Activated T-cell treated with anti-CD3 and anti-CD28 coated beads, Interleukin-2, amount 50 U/mL, for 4 hours (primary cell): ENCODE measurements around the gene THSD4. TPM values are rescaled to one million over a fixed set of nuclear protein-coding genes. Genes with fewer than 3 reads are reported as not detected.

Source experiments
- ATAC-seq, 2 donors: fragments of 200-7000 bp; cut with Tn5 transposase; one replicate each; pipeline ENCODE4 v1.10.0; 2021
- DNase-seq: peaks from one replicate; pipeline ENCODE4 v3.0.0-alpha.2; 2020
- H3K27me3 Mint-ChIP-seq: one replicate; pipeline ENCODE4 v1.8.0; 2021; ENCODE audit warnings: low read depth, mixed read lengths
- H3K36me3 Mint-ChIP-seq: one replicate; pipeline ENCODE4 v1.8.0; 2022; ENCODE audit warnings: mixed read lengths; ENCODE audit not compliant: insufficient read depth
- H3K4me1 Mint-ChIP-seq: one replicate; pipeline ENCODE4 v1.8.0; 2021; ENCODE audit warnings: low read depth, mixed read lengths
- H3K4me3 Mint-ChIP-seq: one replicate; pipeline ENCODE4 v1.8.0; 2021; ENCODE audit warnings: mild to moderate bottlenecking, moderate library complexity, mixed read lengths
- H3K9me3 Mint-ChIP-seq: one replicate; pipeline ENCODE4 v1.8.0; 2021; ENCODE audit warnings: mixed read lengths
- total RNA-seq, 3 donors: library from RNA; stranded (reverse); gene quantifications; one replicate each; pipeline ENCODE4 v1.2.1, GENCODE V29; 2021

Gene THSD4
- total RNA-seq, 3 donors from 2014 or later, result 0.08 to 0.16 (median 0.11) TPM

DNA sequence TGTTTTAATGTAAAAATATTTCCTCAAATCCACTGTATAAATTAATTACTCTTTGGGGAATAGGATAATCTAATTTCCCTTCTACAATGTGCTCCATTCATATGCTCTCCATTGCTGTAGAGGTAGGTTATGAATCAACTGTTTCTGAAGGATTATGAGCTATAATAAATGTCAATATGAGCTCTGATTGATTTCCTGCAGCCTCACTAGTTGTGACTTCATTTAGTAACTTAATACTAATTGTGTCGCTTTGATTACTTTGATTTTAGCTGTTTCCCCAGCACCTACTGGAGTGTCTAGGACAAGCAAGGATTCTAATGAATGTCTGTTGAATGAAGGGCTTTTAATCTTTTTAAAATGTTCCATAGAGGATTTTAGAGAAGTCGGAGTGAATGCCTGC lies 458.3 kb downstream of the THSD4 start:
- no peaks in the 10 kb centered on the region for H3K36me3 Mint-ChIP-seq
- H3K4me3 Mint-ChIP-seq, result no peak overlapping the region
- no peak for ATAC-seq
- no peak for DNase-seq
- H3K4me1 Mint-ChIP-seq, result no peaks in the 10 kb centered on the region
- peaks cover 21% of the 10 kb centered on the region for H3K27me3 Mint-ChIP-seq
- H3K9me3 Mint-ChIP-seq, result no peaks in the 10 kb centered on the region

DNA sequence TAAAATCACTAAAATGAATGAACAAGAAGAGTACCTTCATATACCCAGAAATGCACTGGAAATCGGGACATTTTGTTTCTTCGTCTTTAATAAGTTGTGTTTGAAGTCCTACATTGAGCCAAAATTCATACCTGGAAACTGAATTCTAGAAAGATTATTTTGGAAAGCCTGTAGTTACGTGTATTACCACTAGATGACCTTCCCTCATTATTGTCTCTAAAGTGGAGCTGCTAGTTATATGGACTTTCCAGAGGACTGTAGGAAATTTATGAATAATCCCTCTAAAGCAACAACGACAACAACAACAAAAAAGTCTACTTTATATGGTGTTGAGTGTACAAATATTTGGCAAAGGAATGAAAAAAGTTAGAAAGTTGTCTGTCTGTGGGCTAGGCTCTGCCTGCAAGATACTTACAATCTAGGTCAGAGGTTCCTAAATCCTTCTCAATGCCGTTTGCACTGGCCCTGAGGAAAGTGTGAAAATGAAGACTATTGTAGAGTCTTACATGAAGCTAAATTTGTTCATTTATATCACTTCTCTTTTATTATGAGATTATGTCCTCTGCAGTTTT lies 460.3 kb downstream of the THSD4 start:
- Mint-ChIP-seq H3K36me3 (no peaks in the 10 kb centered on the region), H3K4me1 (no peaks in the 10 kb centered on the region), H3K27me3 (peaks cover 18% of the 10 kb centered on the region), H3K4me3 (no peak overlapping the region), H3K9me3 (no peaks in the 10 kb centered on the region)
- ATAC-seq (no peak), DNase-seq (no peak)

GRCh38 chr15:71577071-71577470 lies 461.8 kb downstream of the THSD4 start:
- Mint-ChIP-seq H3K9me3 (no peaks in the 10 kb centered on the region), H3K4me1 (no peaks in the 10 kb centered on the region), H3K4me3 (no peak overlapping the region), H3K36me3 (no peaks in the 10 kb centered on the region), H3K27me3 (peaks cover 15% of the 10 kb centered on the region)
- DNase-seq (no peak), ATAC-seq (no peak)

DNA sequence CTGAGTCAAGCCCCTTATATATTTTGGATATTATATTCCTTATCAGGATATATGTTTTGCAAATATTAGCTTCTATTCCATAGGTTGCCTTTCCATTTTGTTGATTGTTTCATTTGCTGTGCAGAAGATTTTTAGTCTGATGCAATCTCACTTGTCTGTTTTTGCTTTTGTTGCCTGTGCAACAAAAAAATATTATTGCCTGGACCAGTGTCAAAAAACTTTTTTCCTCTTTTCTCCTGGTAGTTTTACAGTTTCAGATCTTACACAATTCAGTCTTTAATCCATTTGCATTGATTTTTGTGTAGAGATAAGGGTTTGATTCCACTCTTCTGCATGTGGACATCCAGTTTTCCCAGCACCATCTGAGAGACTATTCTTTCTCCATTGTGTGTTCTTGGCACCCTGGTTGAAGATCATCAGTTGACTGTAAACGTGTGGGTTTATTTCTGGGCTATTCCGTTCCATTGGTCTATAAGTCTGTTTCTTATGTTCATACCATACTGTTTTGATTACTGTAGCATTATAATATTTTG lies 466.2 kb downstream of the THSD4 start:
- Mint-ChIP-seq H3K36me3 (peaks cover 2% of the 10 kb centered on the region), H3K4me1 (no peaks in the 10 kb centered on the region), H3K4me3 (no peak overlapping the region), H3K27me3 (peaks cover 10% of the 10 kb centered on the region), H3K9me3 (peaks cover 13% of the 10 kb centered on the region)
- ATAC-seq (no peak), DNase-seq (no peak)

DNA sequence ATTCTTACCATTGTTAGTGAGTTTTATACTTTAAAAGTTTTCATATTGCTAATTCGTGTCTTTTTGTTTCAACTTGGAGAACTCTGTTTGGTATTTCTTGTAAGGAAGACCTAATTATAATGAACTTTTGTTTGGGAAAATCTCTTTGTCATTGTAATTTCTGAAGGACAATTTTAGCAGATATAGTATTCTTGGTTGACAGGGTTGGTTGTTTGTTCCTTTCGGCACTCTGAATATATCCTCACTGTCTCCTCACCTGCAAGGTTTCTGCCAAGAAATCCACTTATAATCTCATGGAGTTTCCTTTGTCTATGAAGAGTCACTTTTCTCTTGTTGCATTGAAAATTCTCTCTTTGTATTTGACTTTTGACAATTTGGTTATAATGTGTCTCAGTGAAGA lies 469.9 kb downstream of the THSD4 start:
- Mint-ChIP-seq H3K4me1 (no peaks in the 10 kb centered on the region), H3K36me3 (peaks cover 2% of the 10 kb centered on the region), H3K4me3 (no peak overlapping the region), H3K9me3 (peaks cover 13% of the 10 kb centered on the region), H3K27me3 (peaks cover 11% of the 10 kb centered on the region)
- ATAC-seq (no peak), DNase-seq (no peak)

GRCh38 chr15:71586463-71586862 lies 471.2 kb downstream of the THSD4 start:
- Mint-ChIP-seq H3K27me3 (peaks cover 11% of the 10 kb centered on the region), H3K9me3 (peaks cover 13% of the 10 kb centered on the region), H3K4me3 (no peak overlapping the region), H3K36me3 (peaks cover 2% of the 10 kb centered on the region), H3K4me1 (no peaks in the 10 kb centered on the region)
- ATAC-seq, result no peak
- DNase-seq, result no peak

GRCh38 chr15:71588746-71589145 lies 473.5 kb downstream of the THSD4 start:
- H3K4me1 Mint-ChIP-seq, result no peaks in the 10 kb centered on the region
- no peak for ATAC-seq
- H3K27me3 Mint-ChIP-seq, result peaks cover 11% of the 10 kb centered on the region
- no peak overlapping the region for H3K4me3 Mint-ChIP-seq
- DNase-seq, result no peak
- H3K9me3 Mint-ChIP-seq, result peaks cover 13% of the 10 kb centered on the region
- peaks cover 2% of the 10 kb centered on the region for H3K36me3 Mint-ChIP-seq

DNA sequence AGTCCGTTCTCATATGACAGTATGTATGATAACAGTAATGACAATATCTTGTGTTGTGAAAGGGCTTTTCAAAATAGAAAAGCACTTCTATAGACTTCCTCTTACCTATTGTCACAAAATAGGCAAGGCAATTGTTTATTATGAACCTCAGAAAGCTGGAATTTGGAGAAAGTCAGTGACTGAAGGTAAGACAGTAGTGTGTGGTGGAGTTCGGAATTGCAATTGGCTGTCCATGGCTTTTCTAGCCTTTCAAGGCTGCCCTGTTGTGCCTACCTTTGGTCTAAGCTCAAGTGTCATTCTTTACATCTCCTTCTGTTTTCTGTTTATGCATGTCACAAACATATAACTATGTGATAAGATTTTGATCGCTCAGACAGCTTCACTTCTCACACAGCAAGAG lies 475.8 kb downstream of the THSD4 start:
- no peak for ATAC-seq
- Mint-ChIP-seq H3K4me3 (no peak overlapping the region), H3K4me1 (no peaks in the 10 kb centered on the region), H3K9me3 (peaks cover 4% of the 10 kb centered on the region), H3K36me3 (no peaks in the 10 kb centered on the region), H3K27me3 (peaks cover 3% of the 10 kb centered on the region)
- DNase-seq, result no peak

DNA sequence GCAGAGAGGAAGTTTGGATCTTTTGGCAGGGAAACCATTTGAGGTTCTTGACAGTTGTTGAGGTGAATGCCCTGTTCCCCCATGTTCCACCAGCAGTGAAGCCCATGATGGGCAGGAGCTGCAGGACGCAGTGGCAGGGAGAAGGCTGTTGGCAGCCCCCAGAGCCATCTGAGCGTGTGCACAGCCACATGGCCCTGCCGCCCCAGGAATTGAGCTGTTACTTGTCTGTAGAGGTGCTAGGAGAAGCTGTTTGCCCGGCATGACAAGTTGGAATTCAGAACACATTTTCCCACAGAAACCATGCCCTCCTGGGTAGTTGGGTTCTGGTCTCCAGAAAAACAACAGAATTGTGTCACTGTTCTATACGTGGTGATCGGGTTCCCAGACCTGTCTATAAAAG lies 476.9 kb downstream of the THSD4 start:
- Mint-ChIP-seq H3K36me3 (no peaks in the 10 kb centered on the region), H3K4me1 (no peaks in the 10 kb centered on the region), H3K9me3 (no peaks in the 10 kb centered on the region), H3K4me3 (no peak overlapping the region), H3K27me3 (peaks cover 3% of the 10 kb centered on the region)
- DNase-seq (no peak), ATAC-seq (no peak)

GRCh38 chr15:71595846-71596553 lies 480.7 kb downstream of the THSD4 start:
- no peak for ATAC-seq
- Mint-ChIP-seq H3K4me1 (no peaks in the 10 kb centered on the region), H3K27me3 (peaks cover 8% of the 10 kb centered on the region), H3K36me3 (no peaks in the 10 kb centered on the region), H3K9me3 (no peaks in the 10 kb centered on the region), H3K4me3 (no peak overlapping the region)
- no peak for DNase-seq

GRCh38 chr15:71596672-71597071 lies 481.4 kb downstream of the THSD4 start:
- DNase-seq, result no peak
- no peaks in the 10 kb centered on the region for H3K36me3 Mint-ChIP-seq
- no peak for ATAC-seq
- peaks cover 10% of the 10 kb centered on the region for H3K27me3 Mint-ChIP-seq
- H3K4me3 Mint-ChIP-seq, result no peak overlapping the region
- H3K9me3 Mint-ChIP-seq, result no peaks in the 10 kb centered on the region
- no peaks in the 10 kb centered on the region for H3K4me1 Mint-ChIP-seq

- H3K9me3 Mint-ChIP-seq, result no peaks in the 10 kb centered on the region
- ATAC-seq (no peak), DNase-seq (no peak)
- peaks cover 13% of the 10 kb centered on the region for H3K27me3 Mint-ChIP-seq
- H3K36me3 Mint-ChIP-seq, result no peaks in the 10 kb centered on the region
- H3K4me3 Mint-ChIP-seq, result no peak overlapping the region
- no peaks in the 10 kb centered on the region for H3K4me1 Mint-ChIP-seq
Measured at GRCh38 chr15:71597126-71597525, 481.9 kb downstream of the THSD4 start.

GRCh38 chr15:71597637-71598036 lies 482.4 kb downstream of the THSD4 start:
- Mint-ChIP-seq H3K27me3 (peaks cover 13% of the 10 kb centered on the region), H3K4me1 (no peaks in the 10 kb centered on the region), H3K36me3 (no peaks in the 10 kb centered on the region), H3K4me3 (no peak overlapping the region), H3K9me3 (no peaks in the 10 kb centered on the region)
- ATAC-seq, result no peak
- DNase-seq, result no peak

DNA sequence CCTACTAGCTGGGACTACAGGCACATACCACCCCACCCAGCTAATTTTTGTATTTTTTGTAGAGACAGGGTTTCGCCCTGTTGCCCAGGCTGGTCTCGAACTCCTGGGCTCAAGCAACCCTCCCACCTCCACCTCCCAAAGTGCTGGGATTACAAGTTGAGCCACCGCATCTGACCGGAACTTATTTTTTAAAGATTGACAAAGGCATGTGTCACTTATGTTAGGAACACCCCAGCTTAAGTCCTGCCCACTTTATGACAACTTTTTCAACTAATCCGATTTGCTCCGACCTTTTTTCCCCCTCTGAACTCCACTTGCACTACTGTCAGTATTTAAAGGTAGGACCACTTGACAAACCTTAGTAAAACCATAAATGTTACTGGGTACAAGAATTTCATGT lies 483.5 kb downstream of the THSD4 start:
- Mint-ChIP-seq H3K4me1 (no peaks in the 10 kb centered on the region), H3K4me3 (no peak overlapping the region), H3K36me3 (no peaks in the 10 kb centered on the region), H3K9me3 (no peaks in the 10 kb centered on the region), H3K27me3 (peaks cover 13% of the 10 kb centered on the region)
- DNase-seq (no peak), ATAC-seq (no peak)

GRCh38 chr15:71599418-71600151 lies 484.3 kb downstream of the THSD4 start:
- Mint-ChIP-seq H3K9me3 (peaks cover 1% of the 10 kb centered on the region), H3K4me3 (no peak overlapping the region), H3K27me3 (peaks cover 13% of the 10 kb centered on the region), H3K4me1 (no peaks in the 10 kb centered on the region), H3K36me3 (no peaks in the 10 kb centered on the region)
- no peak for DNase-seq
- ATAC-seq, result no peak
